Measurements from ENCODE around the gene NDUFAF2. TPM values are rescaled to one million over a fixed set of nuclear protein-coding genes. Genes with fewer than 3 reads are reported as not detected.

Gene NDUFAF2
- total RNA-seq, 4 donors from 2014 or later = 5.4 to 56.1 (median 7.3) TPM

DNA sequence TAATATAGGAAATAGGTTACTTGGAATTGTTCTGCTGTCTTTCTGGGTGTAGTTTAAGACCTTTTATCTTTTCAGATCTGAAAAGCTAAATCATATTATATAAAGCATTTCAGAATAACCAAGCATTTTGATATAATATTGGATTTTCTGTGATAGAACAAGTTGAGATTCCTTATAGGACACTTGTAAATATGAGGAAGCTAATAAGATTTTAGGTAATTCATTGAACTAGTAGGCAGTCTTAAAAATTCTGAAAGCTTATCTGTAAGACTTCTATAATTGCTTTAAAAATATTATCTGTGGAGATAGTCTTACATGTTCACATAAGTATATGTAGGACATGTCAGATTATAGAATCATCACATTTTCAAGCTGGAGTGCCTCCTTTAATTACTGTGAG, 114.5 kb downstream of the NDUFAF2 start:
- no peak overlapping the region for H3K27ac ChIP-seq
- H3K4me1 ChIP-seq = no peaks in the 10 kb centered on the region
- H3K4me3 ChIP-seq = no peak overlapping the region
- no peak for DNase-seq
- no peaks in the 10 kb centered on the region for H3K9me3 ChIP-seq
- no peaks in the 10 kb centered on the region for H3K27me3 ChIP-seq
- TF ChIP-seq POLR2A (IDR thresholded peaks at IDR 0.05) (no peak), CTCF (IDR thresholded peaks at IDR 0.05) (no peak)
- H3K36me3 ChIP-seq = no peaks in the 10 kb centered on the region

DNA sequence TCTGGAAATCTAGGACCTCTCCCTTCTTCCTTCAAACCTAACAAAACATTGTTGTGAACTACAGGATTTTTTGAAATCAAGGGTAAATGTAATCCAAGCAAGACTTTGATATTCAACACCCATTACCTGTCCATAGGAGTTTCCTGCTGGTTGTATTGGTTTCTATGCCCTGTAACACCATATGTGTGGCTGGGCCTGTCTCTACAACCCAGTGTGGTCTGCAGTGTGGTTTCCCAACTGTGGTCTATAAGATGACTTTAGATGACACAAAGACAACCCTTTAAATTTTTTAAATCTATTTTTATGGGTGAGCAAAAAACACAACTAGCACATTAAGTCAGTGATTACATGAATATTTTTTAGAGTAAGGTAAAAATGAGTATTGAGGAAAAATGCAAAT, 124.1 kb downstream of the NDUFAF2 start:
- Histone ChIP-seq H3K9me3 (no peaks in the 10 kb centered on the region), H3K4me3 (no peak overlapping the region), H3K27me3 (no peaks in the 10 kb centered on the region), H3K27ac (no peak overlapping the region), H3K36me3 (no peaks in the 10 kb centered on the region), H3K4me1 (no peaks in the 10 kb centered on the region)
- no peak for DNase-seq
- TF ChIP-seq CTCF (IDR thresholded peaks at IDR 0.05) (no peak), POLR2A (IDR thresholded peaks at IDR 0.05) (no peak)

DNA sequence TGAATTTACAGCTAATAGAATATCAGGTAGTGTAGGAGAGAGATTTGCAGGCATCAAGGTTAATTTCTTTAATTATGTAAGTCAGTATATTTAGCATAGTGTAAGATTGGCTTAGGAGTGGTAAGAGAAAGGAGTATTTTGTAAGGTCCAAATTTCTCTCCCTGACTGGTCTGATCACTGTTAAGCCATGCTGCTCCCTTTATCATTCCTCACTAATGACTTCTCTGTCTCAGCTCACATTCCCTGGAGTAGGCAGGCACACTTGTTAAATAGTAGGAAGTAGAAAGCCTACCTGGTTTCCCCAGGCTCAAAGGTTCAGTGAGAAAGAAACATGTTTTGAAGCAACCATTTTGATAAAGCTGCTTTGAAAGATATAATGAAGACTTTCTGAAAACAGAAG, 126.5 kb downstream of the NDUFAF2 start:
- DNase-seq = no peak
- peaks cover 0 to 3% (median 0%) of the 10 kb centered on the region in 3 donors for H3K36me3 ChIP-seq
- no peak for TF ChIP-seq CTCF (IDR thresholded peaks at IDR 0.05)
- TF ChIP-seq POLR2A (IDR thresholded peaks at IDR 0.05) = no peak
- H3K9me3 ChIP-seq = no peaks in the 10 kb centered on the region
- no peaks in the 10 kb centered on the region for H3K27me3 ChIP-seq
- no peak overlapping the region for H3K27ac ChIP-seq
- H3K4me1 ChIP-seq = no peaks in the 10 kb centered on the region
- H3K4me3 ChIP-seq = no peak overlapping the region

GRCh38 chr5:61076626-61077025, 131.6 kb downstream of the NDUFAF2 start:
- no peak for TF ChIP-seq POLR2A (IDR thresholded peaks at IDR 0.05)
- no peak for TF ChIP-seq CTCF (IDR thresholded peaks at IDR 0.05)
- no peaks in the 10 kb centered on the region for H3K4me1 ChIP-seq
- DNase-seq = no peak
- no peaks in the 10 kb centered on the region for H3K27me3 ChIP-seq
- no peak overlapping the region for H3K4me3 ChIP-seq
- H3K27ac ChIP-seq = no peak overlapping the region
- H3K9me3 ChIP-seq = no peaks in the 10 kb centered on the region
- H3K36me3 ChIP-seq = peaks cover 0 to 3% (median 0%) of the 10 kb centered on the region in 3 donors

GRCh38 chr5:61081741-61082140, 136.7 kb downstream of the NDUFAF2 start:
- H3K27ac ChIP-seq = no peak overlapping the region
- TF ChIP-seq CTCF (IDR thresholded peaks at IDR 0.05) = no peak
- no peaks in the 10 kb centered on the region for H3K27me3 ChIP-seq
- no peaks in the 10 kb centered on the region for H3K4me1 ChIP-seq
- no peak for DNase-seq
- no peaks in the 10 kb centered on the region for H3K36me3 ChIP-seq
- H3K9me3 ChIP-seq = no peaks in the 10 kb centered on the region
- no peak overlapping the region for H3K4me3 ChIP-seq

Measured in Peyer's patch (tissue), 4 donors.